Lung (tissue), 12 donors: ENCODE results near the gene INPP4B. TPM values are rescaled to one million over a fixed set of nuclear protein-coding genes. Genes with fewer than 3 reads are reported as not detected.

Experiments used
- ATAC-seq: fragments of 200-7000 bp; cut with Tn5 transposase; one replicate; pipeline ENCODE4 v1.9.1; 2020; ENCODE audit warnings: moderate number of reproducible peaks; ENCODE audit not compliant: insufficient read depth, low FRiP score
- DNase-seq, 3 donors: peaks; one replicate each; pipeline ENCODE4 v3.0.0-alpha.2; 2013 to 2017
- H3K27ac ChIP-seq, 2 donors: one replicate each; pipeline ENCODE4 v1.5.1; 2013; ENCODE audit warnings: mild to moderate bottlenecking in 2 of 2, moderate library complexity in 2 of 2, control low read depth in 1 of 2, inconsistent platforms in 1 of 2, low read depth in 1 of 2, low read length in 1 of 2
- H3K27me3 ChIP-seq, 3 donors: one replicate each; pipeline ENCODE4 v1.5.1; 2013; ENCODE audit warnings: low read length in 2 of 3; ENCODE audit not compliant: control insufficient read depth in 3 of 3, insufficient read depth in 3 of 3
- H3K36me3 ChIP-seq, 4 donors: one replicate each; pipeline ENCODE4 v1.5.1; 2013; ENCODE audit warnings: low read length in 4 of 4, mild to moderate bottlenecking in 1 of 4, moderate library complexity in 1 of 4; ENCODE audit not compliant: control insufficient read depth in 4 of 4, insufficient read depth in 4 of 4
- H3K4me1 ChIP-seq, 5 donors: one replicate each; pipeline ENCODE4 v1.5.1; 2013; ENCODE audit warnings: low read length in 5 of 5, mild to moderate bottlenecking in 2 of 5, moderate library complexity in 1 of 5; ENCODE audit not compliant: control insufficient read depth in 5 of 5, insufficient read depth in 5 of 5
- H3K4me3 ChIP-seq: one replicate; pipeline ENCODE4 v1.5.1; 2013; ENCODE audit warnings: mild to moderate bottlenecking, control low read depth, moderate library complexity
- H3K9ac ChIP-seq, 2 donors: one replicate each; pipeline ENCODE4 v1.5.1; 2013; ENCODE audit warnings: low read length in 2 of 2, control low read depth in 1 of 2; ENCODE audit not compliant: insufficient read depth in 1 of 2
- H3K9me3 ChIP-seq, 4 donors: one replicate each; pipeline ENCODE4 v1.5.1; 2013; ENCODE audit warnings: low read length in 3 of 4, mild to moderate bottlenecking in 1 of 4, moderate library complexity in 1 of 4; ENCODE audit not compliant: control insufficient read depth in 4 of 4, insufficient read depth in 3 of 4
- WGBS, 2 donors: extraction: QIAGEN DNeasy Blood & Tissue Kit; methylation state at CpG; one replicate each; pipeline ENCODE4 v1.1.7; 2013; 5-methylcytosine and 5-hydroxymethylcytosine counted together
- polyA plus RNA-seq, 2 donors: library from polyadenylated mRNA; stranded (reverse); fragments of 200-250 nt; gene quantifications; one replicate each; pipeline ENCODE4 v1.2.1, GENCODE V29; 2013
- total RNA-seq, 2 donors: library from RNA; depleted of rRNA in 1 of 2; stranded (reverse); fragments of >200 nt in 1 of 2; gene quantifications; one replicate each; pipeline ENCODE4 v1.2.1, GENCODE V29; 2014 to 2021
- TF ChIP-seq, protein P1 (sequence below): IDR thresholded peaks from 2 replicates; pipeline ENCODE4 v1.5.1; 2012; ENCODE audit warnings: mild to moderate bottlenecking; ENCODE audit errors: control extremely low read depth, extremely low read depth
- donor health status: control.
- donor health status: control.
- donor health status: Bipolar disorder and iron deficiency.
- donor health status: healthy.
- donor health status: DM: yes; HTN: yes; CAD: no.

The INPP4B gene
- total and polyA plus RNA-seq, 4 donors = 2.4 to 32.6 (median 5.6) TPM

DNA sequence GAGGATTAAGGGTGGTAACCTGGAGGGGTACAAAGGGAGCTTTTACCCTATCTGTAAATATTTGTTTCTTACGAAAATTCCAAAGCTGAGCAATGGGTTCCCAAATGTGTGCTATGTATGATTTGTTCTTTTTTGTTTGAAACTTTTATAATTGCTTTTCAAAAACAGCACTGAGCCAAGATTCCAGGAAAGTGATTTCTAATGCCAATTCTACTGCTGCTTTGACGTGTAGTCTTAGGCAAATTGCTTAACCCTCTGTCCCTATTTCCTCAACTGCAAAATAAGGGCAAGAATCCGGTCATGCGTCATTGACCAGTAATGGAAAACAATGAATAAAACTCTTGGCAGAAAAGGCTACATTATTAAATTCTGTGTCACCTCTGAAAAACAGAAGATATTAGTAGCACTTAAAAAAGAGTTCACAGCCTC is 755.0 kb downstream of the INPP4B start:
- TF ChIP-seq, protein P1, sequence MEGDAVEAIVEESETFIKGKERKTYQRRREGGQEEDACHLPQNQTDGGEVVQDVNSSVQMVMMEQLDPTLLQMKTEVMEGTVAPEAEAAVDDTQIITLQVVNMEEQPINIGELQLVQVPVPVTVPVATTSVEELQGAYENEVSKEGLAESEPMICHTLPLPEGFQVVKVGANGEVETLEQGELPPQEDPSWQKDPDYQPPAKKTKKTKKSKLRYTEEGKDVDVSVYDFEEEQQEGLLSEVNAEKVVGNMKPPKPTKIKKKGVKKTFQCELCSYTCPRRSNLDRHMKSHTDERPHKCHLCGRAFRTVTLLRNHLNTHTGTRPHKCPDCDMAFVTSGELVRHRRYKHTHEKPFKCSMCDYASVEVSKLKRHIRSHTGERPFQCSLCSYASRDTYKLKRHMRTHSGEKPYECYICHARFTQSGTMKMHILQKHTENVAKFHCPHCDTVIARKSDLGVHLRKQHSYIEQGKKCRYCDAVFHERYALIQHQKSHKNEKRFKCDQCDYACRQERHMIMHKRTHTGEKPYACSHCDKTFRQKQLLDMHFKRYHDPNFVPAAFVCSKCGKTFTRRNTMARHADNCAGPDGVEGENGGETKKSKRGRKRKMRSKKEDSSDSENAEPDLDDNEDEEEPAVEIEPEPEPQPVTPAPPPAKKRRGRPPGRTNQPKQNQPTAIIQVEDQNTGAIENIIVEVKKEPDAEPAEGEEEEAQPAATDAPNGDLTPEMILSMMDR = no peak
- ATAC-seq (no peak), DNase-seq (peak in 2 of 3 donors; percentile 40 to 59)
- peaks cover 0 to 2% (median 0%) of the 10 kb centered on the region in 4 donors for H3K9me3 ChIP-seq
- 73 to 87% methylated on average over 4 of the region's 4 CpGs for WGBS, 2 donors
- H3K36me3 ChIP-seq = peaks cover 0 to 2% (median 0%) of the 10 kb centered on the region in 4 donors
- no peak overlapping the region for H3K4me3 ChIP-seq
- H3K4me1 ChIP-seq = peaks cover 0 to 21% (median 0%) of the 10 kb centered on the region in 5 donors
- no peak overlapping the region for H3K9ac ChIP-seq
- H3K27me3 ChIP-seq = no peaks in the 10 kb centered on the region
- H3K27ac ChIP-seq = peak overlapping the region; percentile 75 to 79

DNA sequence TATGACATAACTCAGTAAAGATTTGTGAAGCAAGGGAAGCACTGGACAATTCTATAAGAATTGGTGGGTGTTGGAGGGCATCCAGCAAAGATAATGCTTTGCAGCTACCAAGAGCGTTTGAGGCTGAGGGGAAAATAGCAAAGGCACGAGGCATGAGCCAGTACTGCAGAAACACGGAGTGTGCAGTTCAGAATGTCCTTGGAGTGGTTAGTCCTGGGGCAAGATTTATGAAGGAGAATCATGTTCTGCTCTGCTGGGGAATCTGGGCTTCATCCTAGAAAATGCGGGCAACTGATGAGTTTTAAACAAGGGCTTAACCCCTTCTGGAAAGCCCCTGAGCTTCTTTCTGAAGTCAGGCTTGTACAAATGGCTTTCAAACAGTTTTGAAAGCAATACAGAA is 757.2 kb downstream of the INPP4B start:
- Histone ChIP-seq H3K9ac (no peak overlapping the region), H3K27ac (peak overlapping the region in 1 of 2 donors; percentile 21), H3K27me3 (no peaks in the 10 kb centered on the region), H3K4me1 (peaks cover 0 to 21% (median 0%) of the 10 kb centered on the region in 5 donors), H3K9me3 (peaks cover 0 to 2% (median 0%) of the 10 kb centered on the region in 4 donors), H3K36me3 (peaks cover 0 to 2% (median 0%) of the 10 kb centered on the region in 4 donors), H3K4me3 (no peak overlapping the region)
- DNase-seq = no peak
- ATAC-seq = no peak
- WGBS, 2 donors = 79 to 85% methylated on average over 4 of the region's 4 CpGs
- TF ChIP-seq, protein P1 = no peak

DNA sequence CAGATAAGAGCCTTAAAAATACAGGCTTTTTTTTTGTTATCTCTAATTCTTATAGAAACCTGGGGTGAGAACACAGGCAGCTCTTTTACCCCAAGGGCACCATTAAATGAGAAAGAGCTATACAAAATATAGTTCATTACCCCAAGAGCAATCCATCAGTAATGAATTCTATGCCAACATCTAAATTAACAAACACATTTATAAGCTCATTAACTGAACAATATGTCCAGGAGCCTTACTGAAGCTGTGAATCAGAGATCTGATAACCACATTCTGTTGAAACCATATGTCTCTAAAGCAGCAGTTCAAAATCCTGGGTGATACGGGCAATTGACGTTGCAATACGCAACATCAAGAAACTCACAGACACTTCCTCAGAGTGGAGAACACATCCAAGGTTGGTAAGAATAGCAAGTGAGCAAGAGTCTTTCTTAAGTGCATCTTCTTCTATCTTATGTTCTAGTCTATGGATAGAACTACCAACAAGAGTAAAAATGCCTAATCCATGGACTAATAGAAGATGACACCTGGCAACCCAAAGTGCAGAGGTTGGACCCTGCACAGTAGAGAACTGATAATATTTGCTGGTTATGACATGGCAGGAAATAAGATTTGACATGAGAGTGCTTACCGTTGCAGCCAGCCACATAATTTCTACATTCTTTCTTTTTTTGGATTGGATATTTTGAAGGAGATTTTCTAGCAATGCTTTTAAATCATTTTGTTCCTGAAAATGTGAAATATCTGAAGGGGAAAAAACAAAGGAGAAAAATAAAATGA is 760.4 kb downstream of the INPP4B start:
- Histone ChIP-seq H3K9me3 (peaks cover 0 to 2% (median 0%) of the 10 kb centered on the region in 4 donors), H3K27me3 (no peaks in the 10 kb centered on the region), H3K27ac (no peak overlapping the region), H3K9ac (no peak overlapping the region), H3K4me3 (no peak overlapping the region), H3K4me1 (peaks cover 0 to 6% (median 0%) of the 10 kb centered on the region in 5 donors), H3K36me3 (no peaks in the 10 kb centered on the region)
- TF ChIP-seq, protein P1 = no peak
- DNase-seq = no peak
- ATAC-seq = no peak
- WGBS, 2 donors = 64 to 73% methylated on average over 4 of the region's 4 CpGs
